Measurements from ENCODE around the gene DIP2C.

Gene DIP2C

DNA sequence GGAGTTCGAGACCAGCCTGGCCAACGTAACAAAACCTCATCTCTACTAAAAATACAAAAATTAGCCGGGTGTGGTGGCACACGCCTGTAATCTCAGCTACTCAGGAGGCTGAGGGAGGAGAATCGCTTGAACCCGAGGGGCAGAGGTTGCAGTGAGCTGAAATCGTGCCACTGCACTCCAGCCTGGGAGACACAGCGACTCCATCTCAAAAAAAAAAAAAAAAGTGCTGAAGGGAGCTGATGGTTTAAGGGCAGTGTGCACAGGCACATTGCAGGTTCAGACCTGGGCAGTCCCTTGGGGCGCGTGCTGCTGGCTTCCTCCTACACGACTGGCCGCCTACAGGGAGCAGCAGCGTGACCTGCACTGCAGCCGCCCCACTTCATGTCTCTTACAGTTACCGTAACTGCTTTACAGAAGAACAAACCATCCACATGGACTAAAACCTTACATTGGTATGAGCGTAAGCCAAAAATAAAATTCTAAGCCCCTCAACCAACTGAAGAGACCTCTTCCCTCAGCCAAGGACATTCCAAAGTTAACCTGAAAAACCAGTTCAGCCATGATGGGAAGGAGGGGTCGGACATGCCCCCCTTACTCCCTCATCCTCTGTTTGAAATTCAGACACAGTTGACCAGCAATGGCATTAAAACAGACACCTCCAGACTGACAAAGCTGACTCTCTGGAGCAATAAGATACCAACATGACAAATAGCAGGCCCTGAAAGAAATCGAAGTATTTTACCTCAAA lies 292.0 kb downstream of the DIP2C start:
- DNase-seq = no peak

DNA sequence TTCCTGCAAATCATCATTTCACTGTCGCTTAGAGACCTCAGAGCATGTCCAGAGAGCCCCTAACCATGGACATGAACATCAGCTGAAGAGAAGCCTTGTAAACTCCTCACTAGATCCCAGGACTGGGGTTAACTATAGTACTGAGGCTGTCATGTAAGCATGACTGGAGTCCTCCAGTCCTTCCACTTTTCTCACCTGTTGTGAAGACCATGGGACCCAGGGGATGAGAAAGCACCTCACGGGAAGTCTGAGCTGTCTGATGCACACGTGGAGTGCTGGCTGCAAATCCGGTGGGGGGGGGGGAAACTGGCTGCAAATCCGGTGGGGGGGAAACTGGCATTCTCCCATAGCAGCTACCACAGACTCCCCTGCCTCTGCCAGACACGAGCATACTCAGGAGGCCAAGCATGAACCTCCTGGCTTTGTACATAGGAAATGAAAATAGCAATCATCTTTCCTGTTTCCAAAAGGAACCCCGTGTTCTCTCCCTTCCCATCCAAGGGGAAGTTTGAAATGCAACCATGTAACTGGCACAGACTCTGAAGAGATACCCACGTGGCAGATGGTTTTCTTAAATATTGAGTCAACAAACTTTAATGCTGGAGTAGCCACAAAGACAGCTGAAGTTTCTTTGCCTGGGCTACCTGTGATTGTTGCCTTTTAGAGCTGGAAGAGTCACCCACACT lies 292.8 kb downstream of the DIP2C start:
- no peak for DNase-seq

DNA sequence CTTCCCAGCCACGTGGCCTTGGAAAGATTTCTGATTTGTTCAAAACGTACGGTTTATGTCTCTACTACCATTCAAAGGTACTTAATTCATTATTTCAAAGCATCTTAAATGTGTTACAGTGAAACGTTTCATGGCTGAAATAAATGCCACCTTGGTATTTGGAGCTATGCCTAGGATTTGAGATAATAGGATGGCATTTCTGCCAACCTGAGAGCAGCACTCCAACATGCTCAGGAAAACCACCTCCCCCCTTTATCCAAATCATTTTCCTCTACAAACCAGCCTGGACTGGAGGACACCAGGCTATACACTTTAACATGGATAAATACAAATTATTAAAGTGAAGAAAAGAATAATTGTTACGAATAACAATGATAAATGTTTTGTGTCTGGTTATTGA lies 293.4 kb downstream of the DIP2C start:
- DNase-seq = no peak

DNA sequence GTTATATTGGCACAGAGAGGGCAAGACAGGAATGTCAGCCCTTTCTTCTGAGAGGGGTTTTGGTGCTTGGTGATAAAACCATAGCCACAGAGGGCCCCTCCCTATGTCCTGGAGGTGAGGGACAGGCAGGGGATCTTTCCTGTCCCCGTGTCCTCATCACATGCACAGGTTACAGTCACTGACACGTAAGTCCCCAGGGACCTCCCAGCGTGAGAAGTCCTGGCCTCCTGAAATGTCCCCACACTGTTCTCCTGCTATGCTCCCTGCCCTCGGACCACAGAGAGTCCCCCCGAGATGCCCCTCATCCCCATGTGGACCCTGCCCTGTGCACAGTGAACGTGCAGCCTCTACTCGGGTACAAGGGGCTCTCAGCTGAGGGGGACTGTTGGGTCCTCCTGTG lies 293.8 kb downstream of the DIP2C start:
- no peak for DNase-seq

DNA sequence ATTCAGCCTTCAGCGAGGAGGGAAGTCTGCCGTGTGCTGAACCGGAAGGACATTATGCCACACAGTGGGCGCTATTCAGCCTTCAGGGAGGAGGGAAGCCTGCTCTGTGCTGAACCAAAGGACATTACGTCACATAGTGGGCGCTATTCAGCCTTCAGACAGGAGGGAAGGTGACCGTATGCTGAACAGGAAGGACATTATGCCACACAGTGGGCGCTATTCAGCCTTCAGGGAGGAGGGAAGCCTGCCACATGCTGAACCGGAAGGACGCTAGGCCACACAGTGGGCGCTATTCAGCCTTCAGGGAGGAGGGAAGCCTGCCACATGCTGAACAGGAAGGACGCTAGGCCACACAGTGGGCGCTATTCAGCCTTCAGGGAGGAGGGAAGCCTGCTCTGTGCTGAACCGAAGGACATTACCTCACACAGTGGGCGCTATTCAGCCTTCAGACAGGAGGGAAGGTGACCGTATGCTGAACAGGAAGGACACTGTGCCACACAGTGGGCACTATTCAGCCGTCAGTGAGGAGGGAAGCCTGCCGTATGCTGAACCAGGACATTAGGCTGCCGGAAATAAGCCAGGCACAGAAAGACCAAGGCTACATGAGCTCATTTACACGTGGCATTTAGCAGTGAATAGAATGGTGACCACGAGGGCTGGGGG lies 294.9 kb downstream of the DIP2C start:
- peak; percentile 47 for DNase-seq

DNA sequence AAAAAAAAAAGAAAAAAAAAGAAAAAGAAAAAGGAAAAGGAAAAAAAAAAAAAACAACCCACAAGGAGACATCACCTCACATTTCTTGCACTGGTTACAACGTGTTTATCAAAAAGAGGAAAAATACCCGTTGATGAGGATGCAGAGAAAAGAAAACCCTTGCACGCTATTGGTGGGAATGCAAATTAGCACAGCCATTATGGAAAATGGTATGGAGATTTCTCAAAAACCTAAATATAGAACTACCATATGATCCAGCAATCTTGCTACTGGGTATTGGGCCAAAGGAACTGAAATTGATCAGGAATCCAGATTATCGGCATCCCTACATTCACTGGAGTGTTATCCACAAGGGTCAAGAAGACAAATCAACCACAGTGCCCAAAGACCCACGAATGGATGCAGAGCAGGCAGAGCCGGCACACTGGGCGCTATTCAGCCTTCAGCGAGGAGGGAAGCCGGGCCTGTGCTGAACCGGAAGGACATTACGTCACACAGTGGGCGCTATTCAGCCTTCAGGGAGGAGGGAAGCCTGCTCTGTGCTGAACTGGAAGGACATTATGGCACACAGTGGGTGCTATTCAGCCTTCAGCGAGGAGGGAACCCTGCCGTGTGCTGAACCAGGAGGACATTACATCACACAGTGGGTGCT lies 295.6 kb downstream of the DIP2C start:
- DNase-seq = no peak

DNA sequence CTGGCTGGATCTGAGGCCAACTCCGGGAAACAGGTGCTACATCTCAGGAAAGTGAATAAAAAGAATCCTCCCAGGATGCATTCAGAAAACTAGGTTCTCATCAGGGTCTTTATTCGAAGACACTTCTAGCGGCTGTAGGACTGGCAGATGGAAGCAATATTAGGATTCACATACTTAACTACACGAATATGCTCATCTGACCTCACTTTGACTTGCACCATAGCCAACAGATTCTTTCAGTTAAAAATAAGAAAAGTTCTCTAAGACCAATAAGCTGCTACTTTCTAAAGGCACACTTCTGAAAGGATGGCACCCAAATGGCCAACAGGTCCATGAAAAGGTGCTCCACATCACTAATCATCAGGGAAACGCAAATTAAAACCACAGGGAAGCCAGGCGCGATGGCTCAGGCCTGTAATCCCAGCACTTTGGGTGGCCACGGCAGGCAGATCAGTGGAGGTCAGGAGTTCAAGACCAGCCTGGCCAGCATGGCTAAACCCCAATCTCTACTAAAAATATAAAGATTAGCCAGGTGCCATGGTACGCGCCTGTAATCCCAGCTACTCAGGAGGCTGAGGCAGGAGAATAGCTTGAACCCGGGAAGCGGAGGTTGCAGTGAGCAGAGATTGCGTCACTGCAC lies 296.2 kb downstream of the DIP2C start:
- DNase-seq = no peak

DNA sequence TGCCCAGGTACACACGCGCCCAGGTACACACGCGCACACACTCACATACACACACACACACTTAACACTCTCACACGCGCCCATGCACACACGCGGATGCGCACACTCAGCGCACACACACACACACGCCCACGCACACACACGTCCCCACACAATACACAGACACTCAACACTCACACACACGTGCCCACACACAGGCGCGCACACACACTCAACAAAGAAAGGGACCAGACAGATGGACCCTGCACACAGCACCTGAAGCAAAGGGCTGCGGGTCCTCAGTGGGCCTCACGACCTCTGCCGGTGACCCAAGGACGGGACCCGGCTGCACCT lies 296.8 kb downstream of the DIP2C start:
- no peak for DNase-seq

DNA sequence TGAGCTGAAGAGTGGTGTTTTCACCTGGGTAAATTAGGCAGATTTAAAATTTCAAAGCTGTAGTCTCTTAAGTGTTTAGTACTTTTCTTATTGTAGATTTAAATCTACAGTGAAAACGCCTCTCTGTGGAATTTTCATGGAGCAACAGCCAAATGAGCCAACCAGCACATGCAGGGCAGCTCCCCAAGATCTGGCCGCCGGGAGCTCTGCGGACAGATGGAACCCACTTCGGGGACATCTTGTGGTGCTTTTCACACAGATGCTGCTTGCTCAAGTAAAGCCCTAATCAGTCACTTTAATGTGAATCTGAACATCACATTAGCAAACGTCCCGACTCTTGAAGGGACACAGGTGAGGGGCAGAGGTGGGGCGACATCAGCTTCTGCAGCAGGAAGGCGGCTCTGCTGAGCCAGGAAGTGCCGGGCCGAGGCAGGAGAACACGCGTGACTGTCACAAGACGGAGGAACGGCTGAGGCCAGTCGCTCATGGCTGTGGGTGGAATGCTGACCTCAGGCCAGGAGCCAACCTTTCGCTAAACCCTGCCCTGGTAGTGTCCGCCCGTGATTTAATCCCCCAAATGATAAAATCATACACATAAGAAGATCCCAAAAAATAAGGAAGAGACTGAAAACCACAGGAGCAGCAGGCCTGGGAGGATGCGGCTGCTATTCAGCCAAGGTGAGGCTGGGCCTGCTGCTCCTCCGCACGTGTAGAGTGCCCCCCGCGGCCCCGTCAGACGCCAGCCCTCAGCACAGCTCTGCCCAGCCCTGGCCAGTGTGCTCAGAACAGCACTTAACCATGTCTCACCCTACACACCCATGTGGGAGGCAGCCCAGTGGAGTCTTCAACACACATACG lies 297.4 kb downstream of the DIP2C start:
- no peak for DNase-seq

DNA sequence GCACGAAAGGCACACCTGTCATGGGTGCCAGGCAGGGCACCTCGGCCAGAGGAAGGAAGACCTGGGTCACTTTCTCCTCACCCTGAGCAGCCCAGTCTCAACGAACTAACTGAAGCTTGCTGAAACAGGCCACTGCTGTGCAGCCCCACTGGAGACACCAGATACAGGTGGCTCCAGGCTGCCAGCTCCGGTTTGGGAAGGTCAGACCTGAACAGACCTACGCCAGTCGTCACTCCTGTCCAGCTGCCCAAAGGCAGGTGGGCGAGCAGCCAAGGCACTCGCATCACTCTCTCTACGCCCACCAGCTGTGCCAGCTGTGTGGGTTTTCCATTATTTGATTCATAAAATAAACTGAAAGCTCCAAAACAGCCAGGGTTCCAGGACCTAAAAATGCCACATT lies 298.2 kb downstream of the DIP2C start:
- DNase-seq = no peak

DNA sequence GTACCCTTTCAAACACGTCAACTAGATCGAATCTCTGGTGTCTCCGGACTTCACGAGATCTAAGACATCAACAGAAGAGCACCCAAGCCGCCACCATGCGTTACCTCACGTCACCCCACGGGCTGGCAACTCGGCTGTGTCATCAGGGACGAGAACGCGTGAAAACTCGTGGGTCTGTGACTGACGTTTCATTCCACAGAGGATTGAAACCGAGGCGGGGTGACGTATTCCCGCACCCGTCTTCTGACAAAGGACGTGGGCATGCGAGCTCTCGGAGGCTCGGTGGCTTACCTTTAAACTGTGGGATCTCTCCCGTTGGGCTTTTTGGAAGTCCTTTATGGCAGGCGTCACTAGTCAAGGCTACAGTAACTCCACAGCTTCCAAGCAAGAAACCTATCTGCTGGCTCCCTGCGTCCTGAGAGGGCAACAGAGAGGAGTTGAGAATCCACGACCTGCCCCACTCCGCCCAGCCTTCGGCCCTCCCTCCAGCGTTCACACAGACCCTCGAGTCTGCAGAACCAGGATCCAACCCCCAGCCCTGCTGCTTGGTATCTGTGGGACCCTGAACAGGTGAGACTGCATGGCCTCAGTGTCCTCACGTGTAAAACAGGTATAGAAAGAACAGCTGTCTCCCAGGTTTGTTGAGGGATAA lies 298.9 kb downstream of the DIP2C start:
- no peak for DNase-seq

DNA sequence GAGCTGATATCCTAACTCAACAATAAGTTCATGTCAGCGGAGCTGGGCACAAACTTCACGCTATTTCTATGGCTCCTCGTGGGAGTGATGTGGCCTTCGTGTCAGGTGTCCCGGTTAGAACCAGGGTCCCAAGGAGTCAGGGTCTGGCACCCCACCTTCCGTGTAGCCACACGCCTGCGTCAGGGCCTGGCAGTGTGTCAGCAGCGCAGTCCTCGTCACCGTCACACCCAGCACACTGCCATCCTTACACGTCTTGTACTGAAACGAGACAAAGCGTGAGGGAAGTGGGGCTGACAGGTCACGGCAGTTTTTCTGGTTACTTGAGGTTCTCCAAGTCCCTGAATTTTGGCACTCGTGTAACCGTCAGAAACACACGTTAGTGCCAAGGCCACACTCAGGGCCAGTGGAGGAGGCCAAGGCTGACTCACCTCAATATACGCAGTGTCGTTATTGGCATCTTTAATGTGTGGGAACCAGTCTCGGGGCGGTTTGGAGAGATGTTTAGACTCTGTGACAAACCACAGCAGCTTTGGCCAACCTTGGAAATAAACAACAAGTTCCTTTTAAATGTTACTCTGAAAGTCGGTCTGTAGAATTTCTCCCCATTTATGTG lies 299.5 kb downstream of the DIP2C start:
- no peak for DNase-seq

DNA sequence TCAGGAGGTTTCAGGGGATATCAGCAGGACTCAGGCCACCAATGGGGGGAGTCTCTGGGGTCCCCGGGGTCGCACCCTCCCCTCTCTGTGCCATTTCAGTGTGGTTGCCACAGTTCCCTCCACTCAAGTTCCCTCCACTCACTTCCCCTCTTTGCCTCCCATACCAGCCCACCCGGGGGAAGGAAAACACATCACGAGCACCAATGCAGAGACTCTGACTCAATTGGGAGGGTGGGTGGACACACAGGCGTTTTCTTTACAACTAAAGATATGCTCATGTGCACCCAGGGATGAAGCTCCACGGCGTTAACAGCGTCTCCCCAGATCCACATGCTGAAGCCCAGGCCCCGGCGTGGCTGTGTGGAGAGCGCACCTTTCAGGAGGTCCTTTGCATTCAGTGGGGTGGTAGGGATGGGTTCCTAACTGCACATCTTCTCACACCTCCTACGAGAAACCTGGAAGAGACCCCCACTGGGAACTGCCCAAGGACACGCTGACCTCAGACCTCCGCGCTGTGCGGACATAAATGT lies 300.1 kb downstream of the DIP2C start:
- peak; percentile 28 for DNase-seq

DNA sequence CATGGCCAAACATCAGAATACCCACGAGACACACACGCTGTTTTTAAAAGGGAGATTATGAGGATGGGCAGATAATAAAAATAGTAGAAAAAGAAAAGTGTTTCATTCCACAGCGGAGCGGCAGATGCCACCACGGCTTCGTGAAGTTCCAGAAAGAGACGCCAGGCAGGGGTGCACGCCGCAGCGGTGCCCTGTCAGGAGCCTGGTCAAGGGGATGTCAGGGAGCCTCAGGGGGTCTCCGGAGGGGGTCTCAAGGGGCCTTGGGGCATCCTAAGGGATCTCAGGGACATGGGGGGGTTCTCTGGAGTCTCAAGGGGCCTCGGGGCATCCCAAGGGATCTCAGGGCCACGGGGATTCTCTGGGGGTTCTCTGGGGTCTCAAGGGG lies 300.8 kb downstream of the DIP2C start:
- DNase-seq = no peak

DNA sequence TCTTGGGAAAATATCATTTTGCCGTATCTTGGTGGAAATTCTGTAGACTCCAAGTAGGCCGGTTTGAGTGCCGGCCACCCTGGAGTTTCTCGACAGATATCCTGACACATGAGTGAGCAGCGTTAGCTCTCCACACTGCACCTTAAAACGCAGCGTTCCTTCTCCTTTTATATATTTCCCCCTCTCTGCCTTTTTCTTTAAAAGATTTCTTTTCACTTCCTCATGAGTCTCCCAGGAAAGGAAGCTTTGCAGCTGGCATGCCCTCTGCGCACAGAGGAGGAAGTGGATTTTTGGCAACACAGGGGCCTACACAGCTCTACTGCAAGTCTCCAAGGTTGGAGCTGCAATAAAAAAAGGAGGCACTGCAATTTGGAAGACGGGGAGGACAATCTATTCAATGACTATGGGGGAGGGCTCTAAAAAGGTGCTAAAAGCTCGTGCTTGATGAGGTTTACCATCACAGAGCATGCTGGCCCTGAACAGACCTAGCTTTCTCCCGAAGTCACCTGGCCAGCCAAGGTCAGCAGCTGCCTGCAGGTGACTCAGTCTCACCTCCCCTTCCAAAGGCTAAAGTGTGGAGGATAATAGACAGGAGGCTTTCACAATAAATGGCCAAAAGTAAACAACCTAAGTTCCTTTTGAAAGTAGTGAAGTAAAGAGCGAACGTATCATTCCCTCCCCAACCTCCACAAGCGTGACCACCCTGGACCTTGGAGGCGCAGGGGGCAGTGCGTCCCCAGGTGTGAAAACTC lies 301.4 kb downstream of the DIP2C start:
- peak; percentile 71 for DNase-seq

DNA sequence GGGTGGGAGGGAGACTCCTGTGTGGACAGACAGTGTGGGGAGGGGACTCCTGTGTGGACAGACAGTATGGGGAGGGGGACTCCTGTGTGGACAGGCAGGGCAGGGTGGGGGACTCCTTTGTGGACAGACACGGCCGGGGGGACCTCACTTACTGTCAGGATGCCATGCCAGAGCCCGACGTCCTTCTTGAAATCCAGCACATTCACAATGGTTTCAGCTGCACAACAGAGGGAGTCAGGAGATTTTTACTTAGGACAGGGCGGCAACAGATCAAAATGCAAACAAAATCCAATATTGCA lies 301.9 kb downstream of the DIP2C start:
- no peak for DNase-seq

DNA sequence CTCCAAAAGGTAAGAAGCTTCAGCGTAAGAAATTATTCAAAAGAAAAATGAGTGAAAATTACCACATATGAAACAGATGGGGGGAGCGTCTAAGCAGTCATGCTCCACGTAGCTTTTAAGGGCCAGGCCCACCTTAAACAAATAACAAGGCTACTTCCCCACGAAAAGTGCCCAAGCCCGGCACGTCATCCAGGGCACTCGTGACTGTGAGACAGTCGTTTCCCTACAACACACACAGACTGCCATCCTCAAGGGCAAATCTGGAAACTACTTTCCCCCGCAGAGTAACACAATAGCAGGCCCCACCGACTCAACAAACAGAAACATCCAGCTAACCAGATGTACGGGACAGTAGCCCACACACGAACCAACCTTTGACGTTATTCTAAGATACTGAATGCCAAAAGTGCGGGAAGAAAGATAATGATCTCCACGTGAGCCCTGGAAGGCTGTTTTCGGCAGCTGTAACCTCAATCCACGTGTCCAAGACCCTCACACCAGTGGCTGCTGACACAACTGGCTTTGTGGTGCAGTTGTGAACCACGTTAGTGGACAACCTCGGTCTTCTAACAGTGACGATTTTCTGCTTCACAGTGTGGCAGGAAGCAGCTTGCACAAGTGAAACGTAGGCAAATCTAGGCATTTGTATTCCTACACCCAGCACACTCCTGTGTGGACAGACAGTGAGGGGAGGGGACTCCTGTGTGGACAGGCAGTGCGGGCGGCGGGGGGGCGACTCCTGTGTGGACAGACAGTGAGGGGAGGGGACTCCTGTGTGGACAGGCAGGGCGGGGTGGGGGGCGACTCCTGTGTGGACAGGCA lies 302.5 kb downstream of the DIP2C start:
- peak; percentile 31 for DNase-seq

DNA sequence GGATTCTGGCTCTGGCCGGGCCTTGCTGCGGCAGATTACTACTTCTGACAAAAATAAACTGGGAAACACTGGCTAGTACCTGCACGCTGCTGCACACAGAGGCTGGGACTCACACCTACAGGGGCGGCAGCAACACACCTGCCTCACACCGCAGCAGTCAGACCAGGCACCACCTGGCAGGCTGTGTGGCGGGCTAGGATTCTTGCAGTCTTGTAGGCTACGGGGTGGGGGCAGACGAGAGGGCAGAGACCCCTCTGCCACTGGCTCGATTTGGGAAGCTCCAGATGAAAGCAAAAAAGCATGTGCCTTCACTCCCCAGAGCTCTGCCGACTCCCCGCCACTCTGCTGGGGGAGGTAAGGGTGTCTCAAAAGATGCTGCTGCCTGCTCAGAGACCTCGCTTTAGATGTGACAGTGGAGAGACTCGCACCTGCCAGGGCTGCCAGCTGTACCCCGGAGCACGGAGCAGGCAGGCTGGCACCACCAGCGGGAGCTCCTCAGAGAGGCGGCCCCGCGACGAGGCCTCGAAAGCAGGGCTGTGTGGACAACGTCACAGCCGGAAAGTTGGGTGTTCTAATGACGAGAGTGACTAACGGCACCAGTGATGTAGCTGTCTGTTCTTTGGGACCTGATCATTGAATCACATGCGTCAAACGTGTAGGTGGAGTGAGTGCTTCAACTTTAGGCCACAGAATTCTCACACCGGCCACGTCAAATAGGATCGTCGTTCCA lies 303.7 kb downstream of the DIP2C start:
- DNase-seq = no peak
